HG03565 (cell line): Measurements from ENCODE around the gene LEKR1.
"Not testable (repeated sequence)": the region's sequence is repeated elsewhere in the genome, so short reads cannot be mapped to it uniquely, and the experiment has no call there.

Experiments
- ATAC-seq: cut with Tn5 transposase; IDR thresholded peaks from one replicate; pipeline ENCODE4 v1.9.1; 2021; ENCODE audit warnings: mild to moderate bottlenecking, moderate library complexity; ENCODE audit not compliant: unreplicated experiment

Gene LEKR1

DNA sequence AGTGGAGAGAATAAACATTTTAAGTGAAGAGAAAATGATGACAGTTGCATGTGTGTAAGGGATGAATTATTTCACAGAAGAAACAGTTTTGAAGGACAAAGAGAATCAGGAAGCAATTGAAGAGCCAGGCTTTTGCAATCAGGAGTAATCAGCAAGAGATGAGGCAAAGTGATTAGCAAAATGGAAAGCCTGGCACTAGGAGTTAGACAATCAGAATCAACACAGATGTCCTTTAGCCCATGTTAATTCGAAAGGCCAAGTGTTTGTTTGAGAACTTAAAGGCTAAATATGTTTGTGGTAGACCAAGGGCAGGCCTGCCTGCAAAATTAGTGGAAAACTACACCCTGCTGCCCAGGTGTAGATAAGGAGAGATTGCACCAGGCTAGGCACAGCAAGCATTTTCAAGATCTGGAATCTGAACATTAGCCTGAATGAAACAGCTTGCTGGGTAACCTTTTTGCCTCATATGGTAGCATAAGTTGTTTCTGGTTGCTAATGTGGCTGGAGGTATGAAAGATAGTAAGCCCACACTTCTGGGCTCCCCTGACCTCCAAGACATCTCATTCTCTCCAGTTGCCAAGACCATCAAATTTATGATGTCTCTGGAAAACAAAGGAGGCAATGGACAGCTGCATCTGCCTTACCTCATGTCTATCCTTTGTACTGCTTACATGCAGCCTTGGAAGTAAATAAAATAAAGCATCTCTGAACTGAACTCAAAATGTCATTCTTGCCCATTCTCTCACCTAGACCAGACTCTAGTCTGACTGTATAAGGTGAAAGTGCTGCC, 22.0 kb upstream of the LEKR1 start:
- no peak for ATAC-seq

DNA sequence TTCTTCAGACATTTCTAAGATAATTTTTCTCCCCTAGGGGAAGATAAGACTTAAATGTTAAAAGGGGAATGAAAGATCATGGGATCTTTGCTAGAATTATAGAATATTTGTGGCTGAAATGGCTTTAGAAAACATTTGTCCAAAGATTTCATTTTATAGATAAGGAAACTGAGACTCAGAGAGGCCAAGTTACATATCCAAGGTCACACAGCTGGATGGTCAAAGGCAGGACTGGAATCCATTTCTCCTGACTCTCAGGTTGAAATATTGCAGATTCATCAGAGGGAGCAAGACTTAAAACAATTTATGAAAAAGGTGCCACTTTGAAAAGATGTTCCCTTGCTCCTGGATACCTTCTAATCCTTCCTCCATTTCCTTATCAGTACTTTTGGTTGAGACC, 19.5 kb upstream of the LEKR1 start:
- ATAC-seq, result no peak

DNA sequence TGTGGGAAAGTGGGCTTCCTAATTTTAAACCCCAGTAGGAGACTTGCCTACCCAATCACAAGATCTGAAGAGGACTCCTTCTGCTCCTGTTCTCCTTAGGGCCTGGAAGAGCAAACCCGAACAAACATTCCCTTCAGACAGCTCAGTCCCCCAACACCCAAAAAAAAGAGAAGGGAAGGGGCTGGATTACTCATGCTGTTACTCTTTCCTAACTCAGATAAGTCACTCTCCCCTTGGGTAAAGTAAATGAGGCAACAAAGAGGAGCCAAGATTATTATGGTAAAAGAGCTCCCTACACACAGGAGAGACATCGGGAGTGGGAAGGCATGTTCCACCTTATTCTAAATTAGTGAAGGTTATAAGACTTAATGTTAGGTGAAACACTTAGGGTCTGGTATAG, 18.1 kb upstream of the LEKR1 start:
- no peak for ATAC-seq

DNA sequence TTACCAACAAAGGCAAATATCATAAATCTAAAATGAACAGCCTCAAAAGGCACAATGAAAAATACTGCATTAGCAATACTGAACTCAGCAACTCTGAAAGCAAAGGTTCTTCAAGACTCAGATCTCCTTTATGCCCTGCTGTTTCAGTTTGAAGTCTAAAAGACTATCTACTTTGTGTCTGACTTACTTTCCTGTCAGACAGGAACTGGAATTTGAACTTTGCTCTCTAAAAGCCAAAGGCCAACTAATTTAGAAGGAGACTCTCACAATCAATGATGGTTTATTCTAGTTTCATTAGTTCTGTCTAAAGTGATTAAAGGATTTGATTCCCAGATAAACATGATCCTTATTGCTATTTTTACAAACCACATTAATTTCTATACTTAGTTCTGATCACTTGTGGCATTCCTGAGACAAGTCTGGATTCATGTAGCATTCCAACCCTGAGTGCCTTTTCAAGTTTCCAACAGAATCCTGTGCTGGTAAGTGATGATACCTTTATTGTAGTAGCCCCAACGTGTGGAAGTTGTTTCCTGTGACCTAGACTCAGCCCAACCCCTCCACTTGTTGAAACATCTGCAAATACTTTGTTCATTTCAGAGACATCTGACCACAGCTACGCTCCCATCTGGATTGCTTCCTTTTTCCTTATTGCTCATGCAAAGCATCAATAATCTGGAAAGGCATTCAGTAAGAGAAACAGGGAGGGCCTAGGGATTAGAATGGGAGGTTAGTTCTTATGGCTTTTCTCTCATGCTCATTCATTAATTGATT, 14.9 kb upstream of the LEKR1 start:
- ATAC-seq, result no peak

DNA sequence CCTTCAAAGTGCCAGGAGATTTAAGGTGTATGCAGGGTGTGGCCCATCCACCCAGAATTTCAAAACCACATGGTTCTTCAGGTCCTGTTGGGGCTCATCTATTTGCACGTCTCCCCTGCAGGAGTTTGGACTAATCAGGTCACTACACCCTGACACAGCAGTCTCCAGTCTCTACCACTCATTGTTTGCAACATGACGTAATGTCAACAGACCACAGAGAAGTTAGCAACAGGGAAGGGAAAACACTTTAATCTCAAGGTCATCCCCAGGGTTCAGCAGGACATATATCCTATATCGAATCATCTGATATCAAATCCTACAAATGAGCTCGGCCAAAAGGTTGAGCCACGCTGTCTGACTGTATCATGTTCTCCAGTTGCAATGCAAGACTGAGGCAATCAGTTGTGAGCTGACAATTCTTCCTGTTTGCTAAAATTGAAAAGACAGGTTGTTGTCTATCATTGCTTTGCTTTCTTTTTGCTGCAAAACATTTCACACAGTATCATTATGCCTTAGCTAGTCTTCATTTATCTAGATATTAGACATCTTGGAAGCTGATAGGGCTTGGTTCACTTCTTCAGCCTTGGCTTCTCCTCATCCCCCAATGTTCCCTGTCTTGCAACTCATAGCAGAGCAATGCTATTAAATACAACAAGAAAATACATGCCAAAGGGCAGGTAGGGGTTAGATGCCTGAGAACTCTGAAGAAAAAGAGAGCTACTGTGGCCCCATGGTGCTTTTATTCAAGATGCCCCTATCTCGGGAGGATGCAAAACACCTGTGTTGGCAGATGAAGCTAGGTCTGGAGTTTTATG, 13.4 kb upstream of the LEKR1 start:
- no peak for ATAC-seq

DNA sequence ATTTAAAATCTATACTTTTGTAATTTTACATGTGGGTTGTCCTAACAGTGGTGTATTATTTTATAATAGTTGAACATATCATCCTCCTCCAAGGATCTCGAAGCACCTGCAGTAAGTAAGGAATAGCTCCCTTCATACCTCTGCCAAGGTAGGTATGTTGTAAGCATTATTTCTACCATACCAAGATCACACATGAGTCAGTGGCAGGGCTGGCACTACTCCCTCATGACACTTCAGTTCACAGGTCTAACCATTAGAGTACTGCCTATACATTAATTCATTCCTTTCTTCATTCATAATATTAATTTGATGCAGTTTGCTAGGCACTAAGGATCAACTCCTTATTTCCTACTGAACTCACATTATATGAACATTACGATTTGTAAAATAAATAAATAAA, 11.9 kb upstream of the LEKR1 start:
- ATAC-seq, result no peak

DNA sequence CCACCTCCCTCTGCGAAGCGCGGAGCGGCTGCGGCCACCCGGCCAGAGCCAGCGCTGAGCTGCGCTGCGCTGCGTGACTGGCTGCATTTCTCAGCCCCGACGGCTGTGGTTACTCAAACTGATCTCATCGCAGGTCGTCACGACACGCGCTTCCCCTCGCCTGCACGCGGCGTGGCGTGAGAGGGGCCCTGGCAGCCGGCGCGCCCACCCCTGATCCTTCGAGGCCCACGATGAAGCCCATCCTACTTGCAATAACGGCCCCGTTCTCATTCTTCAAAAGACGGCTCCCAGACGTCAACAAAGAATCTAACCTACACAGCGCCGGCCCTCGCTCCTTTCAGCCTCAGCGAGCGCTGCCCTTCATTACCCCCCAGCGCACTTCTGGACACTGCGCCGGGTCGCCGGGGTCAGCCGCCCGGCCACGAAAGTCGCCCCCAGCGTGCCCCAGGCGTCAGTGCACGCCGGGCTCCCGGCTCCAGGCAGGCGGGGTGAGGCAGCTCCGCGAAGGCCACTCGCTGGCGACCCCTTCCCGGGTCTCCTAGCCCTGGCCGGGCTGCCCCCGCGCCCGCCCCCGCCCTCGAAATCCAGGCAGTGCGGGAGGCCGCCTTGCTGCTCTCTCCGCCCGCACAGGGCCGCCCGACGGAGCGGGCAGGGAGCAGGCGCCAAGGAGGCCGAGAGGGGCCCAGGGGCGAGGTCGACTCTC, 9.9 kb upstream of the LEKR1 start:
- peak; percentile 12 for ATAC-seq

DNA sequence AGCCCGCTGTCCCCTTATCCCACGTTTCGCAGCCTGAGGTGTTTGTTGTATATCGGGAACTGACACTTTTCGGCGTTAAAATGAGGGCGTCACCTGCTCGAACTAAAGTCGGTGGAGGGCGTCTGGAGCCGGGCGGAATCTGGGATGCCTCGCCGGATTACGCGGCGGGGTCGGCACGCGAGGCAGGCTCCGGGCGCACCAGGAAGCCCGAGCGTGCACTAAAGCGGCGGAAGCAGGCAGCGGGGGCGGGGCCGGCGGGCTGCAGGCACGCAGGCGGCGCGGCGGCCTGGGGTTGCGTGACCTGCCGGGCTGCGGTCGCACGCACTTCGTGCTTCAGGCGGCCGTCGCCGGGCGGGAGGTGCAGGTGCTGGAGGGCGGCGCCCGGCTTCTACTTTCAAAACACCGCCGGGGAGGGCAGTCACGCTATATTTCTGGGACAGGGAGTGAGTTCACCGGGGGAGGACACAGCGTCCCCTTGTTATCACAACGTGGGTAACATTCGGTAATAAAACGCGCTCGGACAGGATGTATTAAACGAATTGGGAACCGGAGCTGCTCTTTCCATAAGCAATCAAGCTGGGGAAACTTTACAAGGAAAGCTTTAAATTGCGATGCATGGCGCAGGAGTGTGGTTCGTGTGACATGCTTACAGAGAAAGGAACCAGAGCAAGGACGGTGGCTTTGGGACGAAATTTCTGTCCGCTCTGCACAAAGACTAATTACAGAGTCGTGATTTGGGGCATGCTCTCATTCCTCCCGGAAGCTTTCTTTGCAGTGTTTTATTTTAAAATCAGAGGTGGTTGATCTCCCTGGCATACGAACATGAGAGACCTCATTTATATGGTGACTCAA, 9.1 kb upstream of the LEKR1 start:
- peak; percentile 59 for ATAC-seq

DNA sequence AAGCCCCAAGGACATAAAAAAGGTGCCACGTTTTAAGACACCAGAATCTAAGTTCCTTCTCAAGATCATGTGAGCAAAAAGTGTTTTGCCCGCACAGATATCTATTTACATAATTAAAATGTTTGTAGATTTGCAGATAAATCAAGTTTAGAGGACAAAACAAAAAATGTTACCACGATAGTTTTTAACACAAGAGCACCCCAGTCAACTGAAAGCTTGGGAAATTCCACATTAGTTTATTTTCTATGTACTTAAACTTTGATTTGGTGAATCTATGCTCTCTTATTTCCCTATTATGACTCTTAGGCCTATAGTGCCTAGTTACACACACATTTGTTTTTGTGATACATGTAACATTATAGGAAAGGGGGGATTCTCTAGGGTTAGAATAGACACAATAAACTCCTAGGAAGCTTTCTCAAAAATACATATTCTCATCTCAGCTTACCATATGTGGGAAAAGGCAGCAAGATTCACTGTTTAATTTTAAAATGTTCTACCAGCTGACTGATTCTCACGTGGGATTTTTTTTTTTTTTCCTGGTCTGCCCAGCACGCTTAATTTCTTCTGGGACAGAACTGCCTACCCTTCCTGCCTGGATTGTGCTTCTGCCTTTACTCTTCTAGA, 8.4 kb upstream of the LEKR1 start:
- ATAC-seq, result no peak

DNA sequence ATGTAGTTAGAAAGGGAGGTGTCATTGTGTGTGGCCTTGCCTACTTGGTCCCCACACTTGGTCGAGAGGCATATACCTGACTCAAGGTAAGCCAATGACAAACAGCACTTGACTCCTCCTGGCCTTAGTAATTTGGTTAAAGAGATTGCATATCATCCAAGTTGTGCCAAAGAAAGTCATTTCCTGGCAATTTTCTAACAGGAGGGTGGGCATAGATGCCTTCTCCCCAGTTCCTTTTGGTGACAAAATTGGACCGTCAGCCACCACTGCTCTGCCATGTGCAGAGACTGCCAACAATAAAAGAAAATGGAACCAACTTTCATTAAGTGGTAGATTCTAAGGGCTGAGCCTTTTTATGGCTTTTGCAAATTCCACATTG, 7.9 kb upstream of the LEKR1 start:
- no peak for ATAC-seq

DNA sequence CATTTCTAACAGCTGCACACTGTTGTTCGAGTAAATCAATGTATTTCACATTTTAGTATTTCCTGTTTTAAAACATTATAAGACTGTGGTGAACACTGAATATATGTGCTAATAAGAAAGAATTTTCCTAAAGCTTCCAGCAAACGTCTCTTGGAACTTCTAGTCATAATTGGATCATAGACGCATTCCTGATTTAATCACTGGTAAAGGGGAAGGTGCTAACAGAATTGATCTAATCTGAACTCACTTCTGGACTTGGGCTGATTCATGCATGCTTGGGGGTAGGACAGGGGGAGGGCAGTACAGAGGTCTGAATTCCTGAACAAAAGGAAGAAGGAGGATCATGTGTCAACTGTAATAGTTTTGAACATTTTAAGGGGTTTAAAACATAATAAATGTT, 7.3 kb upstream of the LEKR1 start:
- no peak for ATAC-seq

DNA sequence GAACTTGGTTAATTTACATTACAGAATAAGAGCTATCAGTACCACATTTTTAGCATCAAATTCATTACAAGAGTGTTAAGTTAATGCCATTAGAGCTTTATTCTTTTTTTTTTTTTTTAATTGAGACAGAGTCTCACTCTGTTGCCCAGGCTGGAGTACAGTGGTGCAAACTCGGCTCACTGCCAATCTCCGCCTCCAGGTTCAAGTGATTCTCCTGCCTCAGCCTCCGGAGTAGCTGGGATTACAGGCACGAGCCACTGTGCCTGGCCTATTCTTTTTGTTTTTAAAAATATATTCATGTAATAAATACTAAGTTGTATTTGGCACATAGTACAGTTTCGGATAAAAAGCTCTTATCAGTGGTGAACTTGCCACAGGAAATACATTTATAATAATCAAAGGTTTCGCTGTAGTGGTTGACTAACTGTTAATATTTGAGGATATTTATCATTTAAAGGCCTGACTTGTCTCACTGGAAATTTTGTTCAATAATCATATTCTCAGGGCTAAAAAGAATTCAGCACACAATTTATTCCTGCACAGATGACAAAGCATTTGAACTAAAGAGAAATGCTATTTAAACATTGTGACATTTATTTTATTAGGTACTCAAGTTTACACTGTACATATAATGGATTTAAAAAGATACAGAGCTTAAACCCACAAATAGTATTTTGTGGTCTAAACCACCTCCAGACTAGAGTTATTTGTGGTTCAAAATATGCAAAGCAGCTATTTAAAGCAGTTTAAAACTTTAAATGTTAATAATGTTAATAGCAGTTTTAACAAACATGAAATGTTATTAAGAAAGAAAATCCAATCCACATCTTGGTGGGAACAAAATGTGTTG, 6.1 kb upstream of the LEKR1 start:
- no peak for ATAC-seq

DNA sequence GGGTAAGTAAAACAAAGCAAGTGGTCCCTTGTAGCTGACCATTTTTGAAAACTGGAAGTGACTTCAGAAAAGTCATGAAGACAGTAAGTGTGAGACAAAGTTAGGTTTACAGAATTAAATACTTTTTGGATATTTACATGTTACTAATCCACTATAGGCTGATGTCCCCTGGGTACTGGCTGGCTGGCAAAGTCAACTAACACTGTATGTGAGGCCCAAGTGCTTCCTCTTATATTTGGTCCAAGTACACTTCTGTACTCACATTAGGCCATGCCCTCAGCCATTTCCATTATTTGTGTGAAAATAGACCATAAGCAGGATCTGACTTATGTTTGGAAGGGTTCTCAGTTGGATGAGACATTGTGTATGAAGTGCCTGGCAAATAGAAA, 5.5 kb upstream of the LEKR1 start:
- ATAC-seq, result no peak

DNA sequence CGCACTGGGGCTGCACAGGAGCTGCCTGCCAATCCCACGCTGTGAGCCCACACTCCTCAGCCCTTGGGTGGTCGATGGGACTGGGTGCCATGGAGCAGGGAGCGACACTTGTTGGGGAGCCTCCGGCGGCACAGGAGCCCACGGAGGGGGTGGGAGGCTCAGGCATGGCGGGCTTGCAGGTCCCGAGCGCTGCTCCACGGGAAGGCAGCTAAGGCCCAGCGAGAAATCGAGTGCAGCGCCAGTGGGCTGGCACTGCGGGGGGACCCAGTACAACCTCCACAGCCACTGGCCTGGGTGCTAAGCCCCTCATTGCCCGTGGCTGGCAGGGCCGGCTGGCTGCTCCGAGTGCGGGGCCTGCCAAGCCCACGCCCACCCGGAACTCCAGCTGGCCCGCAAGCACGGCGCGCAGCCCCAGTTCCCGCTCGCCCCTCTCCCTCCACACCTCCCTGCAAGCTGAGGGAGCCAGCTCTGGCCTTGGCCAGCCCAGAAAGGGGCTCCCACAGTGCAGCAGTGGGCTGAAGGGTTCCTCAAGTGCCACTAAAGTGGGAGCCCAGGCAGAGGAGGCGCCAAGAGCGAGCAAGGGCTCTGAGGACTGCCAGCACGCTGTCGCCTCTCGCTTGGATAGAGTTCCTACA, 3.4 kb upstream of the LEKR1 start:
- ATAC-seq, result not testable (repeated sequence)

DNA sequence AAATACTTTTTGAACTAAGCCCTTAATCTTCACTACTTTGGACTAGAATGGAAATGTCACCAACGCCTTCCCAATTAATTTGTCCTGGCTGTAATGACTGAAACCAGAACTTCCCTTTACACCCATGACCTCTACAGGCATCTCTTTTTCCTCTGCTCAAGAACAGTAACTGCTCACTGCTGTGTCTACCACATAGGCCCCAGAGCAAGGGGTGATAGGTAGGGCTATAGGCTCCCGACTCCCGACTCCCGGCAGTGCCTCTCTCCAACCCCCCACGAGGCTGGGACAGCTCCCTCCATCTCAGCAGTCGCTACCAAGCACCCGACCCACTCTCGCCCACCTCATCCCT, 384 bp upstream of the LEKR1 start:
- ATAC-seq, result peak; percentile 28

DNA sequence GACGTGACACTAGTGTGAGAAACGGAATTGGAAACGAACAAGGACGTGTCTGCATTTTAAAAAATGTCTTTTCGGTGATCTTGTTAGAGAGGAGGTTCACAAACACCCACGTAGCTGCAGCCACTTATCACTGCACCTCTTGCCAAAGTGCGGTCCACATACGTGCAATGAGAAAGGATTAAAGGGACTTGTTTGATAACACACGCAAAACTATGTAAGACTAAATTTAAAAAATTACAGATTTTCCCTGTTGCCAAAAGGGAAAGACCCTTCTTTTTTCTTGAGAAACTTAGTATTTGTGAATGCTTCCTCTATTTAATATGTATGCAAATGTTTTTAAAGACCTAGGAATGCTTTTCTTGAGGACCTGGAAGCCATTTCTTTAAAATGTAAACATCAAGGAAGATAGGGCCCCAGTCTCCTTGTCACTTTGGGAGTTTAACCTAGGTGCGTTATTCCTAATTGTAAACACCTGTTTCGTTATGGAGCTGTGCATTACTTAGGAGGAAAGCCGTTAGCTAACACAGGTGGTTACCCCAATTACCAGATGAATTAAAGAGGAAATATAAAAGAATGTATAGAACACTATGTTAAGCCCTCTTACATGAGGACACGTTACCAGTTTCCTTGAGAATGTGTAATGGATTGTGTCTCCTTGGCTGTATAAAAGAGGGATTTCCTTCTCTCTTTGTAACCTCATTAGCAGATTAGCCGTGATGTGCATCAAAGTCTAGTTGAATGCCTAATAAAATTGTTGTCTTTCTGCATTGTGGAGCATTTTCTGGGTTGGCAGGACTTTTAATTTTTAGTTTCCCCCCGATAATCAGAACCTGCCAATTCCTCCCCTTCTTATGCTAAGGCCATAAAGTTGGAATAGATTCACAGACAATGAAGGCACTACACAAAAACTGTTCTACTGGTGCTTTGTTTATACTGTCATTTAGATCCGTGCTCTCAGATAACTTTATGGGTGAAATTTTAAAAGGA, 1.0 kb downstream of the LEKR1 start:
- ATAC-seq, result peak; percentile 20

DNA sequence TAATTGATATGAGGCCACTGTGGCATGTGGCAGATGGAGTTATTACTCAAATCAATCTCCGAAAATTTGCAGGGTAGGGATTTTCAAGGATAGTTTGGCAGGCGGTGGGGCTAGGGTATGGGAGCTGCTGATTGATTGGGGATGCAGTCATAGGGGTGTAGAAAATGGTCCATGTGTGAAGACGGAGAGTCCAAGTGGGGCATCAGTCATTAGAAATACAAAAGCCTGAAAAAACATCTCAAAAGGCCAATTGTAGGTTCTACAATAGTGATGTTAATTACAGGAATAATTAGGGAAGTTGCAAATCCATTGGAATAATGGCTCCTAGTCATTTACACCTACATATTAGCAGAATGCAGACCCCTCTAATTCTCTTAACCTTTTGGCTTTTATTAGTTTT, 4.9 kb downstream of the LEKR1 start:
- no peak for ATAC-seq
